ENCODE data around the gene NKAIN1.

The NKAIN1 gene

DNA sequence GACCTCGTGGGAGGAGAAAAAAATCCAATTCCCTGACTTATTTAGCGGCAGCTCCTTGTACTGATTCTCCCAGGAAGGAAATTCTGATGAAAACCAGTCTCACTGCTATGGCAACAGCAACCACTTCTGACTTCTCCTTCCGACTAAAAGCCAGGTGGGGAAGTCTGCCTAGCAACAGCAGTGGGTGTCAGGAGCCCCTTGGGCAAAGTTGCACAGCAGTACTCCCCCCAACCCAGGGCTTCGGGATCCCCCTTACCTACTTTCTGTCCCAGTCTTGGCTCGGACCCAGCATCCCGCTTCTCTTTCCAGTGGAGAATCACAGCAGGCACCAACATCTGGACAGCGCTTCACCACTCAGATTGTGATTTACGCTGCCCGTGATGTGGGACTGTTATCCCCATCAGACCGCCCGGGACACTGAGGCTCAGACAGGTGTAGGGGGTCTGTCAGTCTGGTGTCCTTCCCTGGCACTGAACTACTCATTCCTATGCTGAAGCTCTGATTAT is 24.6 kb downstream of the NKAIN1 start:
- TF ChIP-seq, protein P1, sequence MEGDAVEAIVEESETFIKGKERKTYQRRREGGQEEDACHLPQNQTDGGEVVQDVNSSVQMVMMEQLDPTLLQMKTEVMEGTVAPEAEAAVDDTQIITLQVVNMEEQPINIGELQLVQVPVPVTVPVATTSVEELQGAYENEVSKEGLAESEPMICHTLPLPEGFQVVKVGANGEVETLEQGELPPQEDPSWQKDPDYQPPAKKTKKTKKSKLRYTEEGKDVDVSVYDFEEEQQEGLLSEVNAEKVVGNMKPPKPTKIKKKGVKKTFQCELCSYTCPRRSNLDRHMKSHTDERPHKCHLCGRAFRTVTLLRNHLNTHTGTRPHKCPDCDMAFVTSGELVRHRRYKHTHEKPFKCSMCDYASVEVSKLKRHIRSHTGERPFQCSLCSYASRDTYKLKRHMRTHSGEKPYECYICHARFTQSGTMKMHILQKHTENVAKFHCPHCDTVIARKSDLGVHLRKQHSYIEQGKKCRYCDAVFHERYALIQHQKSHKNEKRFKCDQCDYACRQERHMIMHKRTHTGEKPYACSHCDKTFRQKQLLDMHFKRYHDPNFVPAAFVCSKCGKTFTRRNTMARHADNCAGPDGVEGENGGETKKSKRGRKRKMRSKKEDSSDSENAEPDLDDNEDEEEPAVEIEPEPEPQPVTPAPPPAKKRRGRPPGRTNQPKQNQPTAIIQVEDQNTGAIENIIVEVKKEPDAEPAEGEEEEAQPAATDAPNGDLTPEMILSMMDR (IDR thresholded peaks at IDR 0.05; ENCODE audit: low read depth, low read length), result no peak
- DNase-seq (ENCODE audit: low read depth in 2 of 2), result peak in 1 of 2 donors; percentile 9
- H3K4me3 ChIP-seq (replicated peaks in 1 of 2; ENCODE audit: low read depth in 2 of 2, low read length in 2 of 2), result no peak overlapping the region

DNA sequence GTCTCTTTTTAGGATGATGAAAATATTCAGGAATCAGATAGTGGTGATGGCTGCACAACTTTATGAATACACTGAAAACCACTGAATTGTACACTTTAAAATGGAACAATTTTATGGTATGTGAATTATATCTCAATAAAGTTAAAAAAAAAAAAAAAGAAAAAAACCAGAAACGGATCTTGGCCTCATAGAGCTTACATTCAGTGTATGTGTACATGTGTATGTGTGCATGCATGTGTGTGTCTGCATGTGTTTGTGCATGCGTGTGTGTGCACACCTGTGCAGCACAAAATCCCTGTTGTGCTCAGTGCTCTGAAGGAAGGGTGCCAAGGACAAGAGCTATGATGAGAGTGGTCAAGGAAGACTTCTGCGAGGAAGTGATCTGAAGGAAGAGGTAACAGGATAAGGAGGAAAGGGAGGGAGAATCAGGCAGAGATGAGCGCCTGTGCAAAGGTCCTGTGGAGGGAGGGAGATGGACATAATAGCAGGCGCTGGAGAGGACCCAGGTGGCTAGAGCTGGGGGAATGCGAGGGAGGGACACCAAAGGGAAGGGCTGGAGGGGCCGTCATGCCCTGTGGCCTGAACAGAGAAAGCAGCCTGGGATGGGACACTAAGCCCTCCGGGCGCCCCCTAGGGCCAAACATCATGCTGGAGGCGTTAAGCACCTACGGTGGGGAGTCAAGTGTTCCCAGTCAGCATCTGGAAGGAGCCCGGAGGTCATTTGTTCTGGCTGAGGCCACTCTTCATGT is 25.2 kb downstream of the NKAIN1 start:
- TF ChIP-seq, protein P1 (IDR thresholded peaks at IDR 0.05; ENCODE audit: low read depth, low read length), result no peak
- no peak overlapping the region for H3K4me3 ChIP-seq (replicated peaks in 1 of 2; ENCODE audit: low read depth in 2 of 2, low read length in 2 of 2)
- no peak for DNase-seq (ENCODE audit: low read depth in 2 of 2)

DNA sequence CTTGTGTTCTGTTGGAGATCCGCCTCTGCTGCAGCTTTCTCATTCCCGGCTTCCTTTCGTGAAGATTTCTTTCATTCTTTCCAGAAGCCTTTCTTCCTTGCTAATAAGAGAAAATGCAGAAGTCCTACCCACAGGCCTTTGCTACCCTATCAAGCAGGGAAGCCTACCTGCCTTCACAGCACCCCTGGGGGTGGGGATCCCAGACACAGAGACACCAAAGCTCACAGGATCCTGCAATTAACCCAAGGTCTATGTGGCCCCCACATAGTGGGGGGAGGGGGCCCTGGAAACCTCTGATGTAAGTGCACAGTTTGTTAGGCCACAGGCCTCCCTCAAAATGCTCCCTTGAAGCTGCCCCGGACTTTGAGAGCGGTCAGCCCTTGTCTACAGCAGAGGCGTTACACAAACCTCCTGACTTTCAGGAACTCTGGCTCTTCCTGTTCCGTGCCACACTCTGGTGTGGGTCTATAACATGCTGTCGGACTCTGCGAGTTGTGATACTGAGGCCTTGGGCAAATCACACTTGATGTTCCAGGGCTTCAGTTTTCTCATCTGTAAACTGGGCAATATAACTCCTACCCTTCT is 31.2 kb downstream of the NKAIN1 start:
- TF ChIP-seq, protein P1 (IDR thresholded peaks at IDR 0.05; ENCODE audit: low read depth, low read length), result no peak
- DNase-seq (ENCODE audit: low read depth in 2 of 2), result no peak
- no peak overlapping the region for H3K4me3 ChIP-seq (replicated peaks in 1 of 2; ENCODE audit: low read depth in 2 of 2, low read length in 2 of 2)

DNA sequence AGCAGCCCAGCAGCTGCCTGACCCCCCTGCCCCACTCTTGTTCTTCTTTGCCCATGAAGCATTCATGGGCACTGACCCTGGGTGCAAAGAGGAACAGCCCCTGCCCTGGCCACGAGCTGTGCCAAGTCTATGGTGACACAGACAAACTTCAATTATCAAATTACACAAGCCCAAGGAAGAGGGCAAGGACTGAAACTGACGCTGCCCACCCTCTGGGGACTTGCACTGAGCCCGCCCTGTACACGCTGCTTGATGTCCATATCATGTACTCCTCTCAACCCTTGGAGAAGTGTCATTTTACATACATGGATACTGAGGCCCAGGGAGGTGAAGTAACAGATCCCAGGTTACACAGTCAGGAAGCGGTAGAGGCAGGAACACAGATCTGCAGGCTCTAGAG is 32.1 kb downstream of the NKAIN1 start:
- no peak for DNase-seq (ENCODE audit: low read depth in 2 of 2)
- H3K4me3 ChIP-seq (replicated peaks in 1 of 2; ENCODE audit: low read depth in 2 of 2, low read length in 2 of 2), result no peak overlapping the region
- TF ChIP-seq, protein P1 (IDR thresholded peaks at IDR 0.05; ENCODE audit: low read depth, low read length), result no peak

DNA sequence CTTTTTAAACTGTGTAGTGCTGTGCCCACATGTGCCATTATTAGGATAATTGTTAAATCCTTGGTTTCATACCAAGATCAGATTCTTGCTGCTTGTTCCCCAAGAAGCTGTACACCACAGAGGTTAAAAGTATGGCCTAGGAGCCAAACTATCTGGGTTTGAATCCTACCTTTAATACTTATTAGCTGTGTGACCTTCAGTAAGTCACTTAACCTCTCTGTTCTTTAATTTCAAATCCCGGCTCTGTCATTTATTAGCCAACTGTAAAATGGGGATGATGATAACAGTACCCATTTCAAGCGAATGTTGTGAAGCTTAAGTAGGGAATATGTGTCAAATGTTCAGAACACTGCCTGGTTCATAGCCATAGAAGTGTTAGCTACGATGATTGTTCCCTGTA is 32.6 kb downstream of the NKAIN1 start:
- no peak for DNase-seq (ENCODE audit: low read depth in 2 of 2)

DNA sequence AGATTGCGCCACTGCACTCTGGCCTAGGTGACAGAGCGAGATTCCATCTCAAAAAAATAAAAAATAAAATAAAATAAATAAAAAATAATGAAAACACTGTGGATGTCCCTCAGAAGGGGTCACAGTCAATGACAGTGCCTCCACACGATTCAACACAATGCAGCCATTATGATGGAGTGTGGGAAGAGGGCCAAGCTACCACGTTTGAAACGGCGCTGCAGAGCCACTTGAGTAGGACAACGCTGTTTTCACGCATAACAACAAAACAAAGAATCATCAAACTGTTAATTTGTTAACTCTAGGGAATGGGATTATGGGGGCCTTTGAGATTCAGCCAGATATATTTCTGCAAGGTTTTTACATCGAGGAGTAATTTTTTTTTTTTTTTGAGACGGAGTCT is 36.5 kb downstream of the NKAIN1 start:
- H3K4me3 ChIP-seq (replicated peaks in 1 of 2; ENCODE audit: low read depth in 2 of 2, low read length in 2 of 2), result no peak overlapping the region
- TF ChIP-seq, protein P1 (IDR thresholded peaks at IDR 0.05; ENCODE audit: low read depth, low read length), result no peak
- peak in 1 of 2 donors; percentile 55 for DNase-seq (ENCODE audit: low read depth in 2 of 2)

More for the DNA sequence above, 32.6 kb downstream of the NKAIN1 start:
- TF ChIP-seq, protein P1 (IDR thresholded peaks at IDR 0.05; ENCODE audit: low read depth, low read length), result no peak
- H3K4me3 ChIP-seq (replicated peaks in 1 of 2; ENCODE audit: low read depth in 2 of 2, low read length in 2 of 2), result no peak overlapping the region

All from cardiac fibroblast (primary cell).